Stimulated activated CD4-positive, alpha-beta T cell treated with anti-CD3 and anti-CD28 coated beads, Interleukin-2, amount 100 ng/mL, for 48 hours (primary cell): Measurements from ENCODE around the gene PITPNM2.
A peak's percentile ranks its signal among the peaks of the same experiment; 100 is the strongest.
"Not testable (repeated sequence)": the region's sequence is repeated elsewhere in the genome, so short reads cannot be mapped to it uniquely, and the experiment has no call there.

Experiments
- DNase-seq, 2 donors: peaks; one replicate each; pipeline ENCODE4 v3.0.0-alpha.2; 2020

Gene PITPNM2

GRCh38 chr12:123119808-123120207 lies 31.1 kb downstream of the PITPNM2 start:
- DNase-seq: peak; percentile 25 to 41

GRCh38 chr12:123118497-123118896 lies 32.4 kb downstream of the PITPNM2 start:
- DNase-seq: no peak

- no peak for DNase-seq
Measured at GRCh38 chr12:123115409-123116121, 35.3 kb downstream of the PITPNM2 start.

GRCh38 chr12:123114304-123115083 lies 36.4 kb downstream of the PITPNM2 start:
- no peak for DNase-seq

GRCh38 chr12:123113026-123113425 lies 37.9 kb downstream of the PITPNM2 start:
- DNase-seq: no peak

- no peak for DNase-seq
Measured at GRCh38 chr12:123111498-123112165, 39.3 kb downstream of the PITPNM2 start.

GRCh38 chr12:123109319-123109772 lies 41.5 kb downstream of the PITPNM2 start:
- no peak for DNase-seq

GRCh38 chr12:123108682-123109066 lies 42.2 kb downstream of the PITPNM2 start:
- DNase-seq: no peak

- no peak for DNase-seq
Measured at GRCh38 chr12:123107926-123108681, 42.8 kb downstream of the PITPNM2 start.

GRCh38 chr12:123106640-123107359 lies 44.1 kb downstream of the PITPNM2 start:
- DNase-seq: peak; percentile 25 to 50

GRCh38 chr12:123105211-123105826 lies 45.6 kb downstream of the PITPNM2 start:
- DNase-seq: no peak

GRCh38 chr12:123104809-123105208 lies 46.1 kb downstream of the PITPNM2 start:
- DNase-seq: no peak

GRCh38 chr12:123104094-123104493 lies 46.8 kb downstream of the PITPNM2 start:
- DNase-seq: not testable (repeated sequence)

- no peak for DNase-seq
Measured at GRCh38 chr12:123102781-123103503, 47.9 kb downstream of the PITPNM2 start.

GRCh38 chr12:123102366-123102765 lies 48.5 kb downstream of the PITPNM2 start:
- DNase-seq: no peak

- no peak for DNase-seq
Measured at GRCh38 chr12:123101526-123101925, 49.4 kb downstream of the PITPNM2 start.
